Ishikawa (cell line): ENCODE measurements around the gene PIP5K1C.

Experiments
- CEBPB ChIP-seq: IDR thresholded peaks from 2 replicates; pipeline ENCODE4 v1.6.1; 2012
- CREB1 ChIP-seq: IDR thresholded peaks from 2 replicates; pipeline ENCODE4 v1.6.1; 2012; ENCODE audit warnings: low read depth
- EGR1 ChIP-seq: IDR thresholded peaks from 2 replicates; pipeline ENCODE4 v1.6.1; 2012
- EP300 ChIP-seq: IDR thresholded peaks from 2 replicates; pipeline ENCODE4 v1.6.1; 2012; ENCODE audit warnings: borderline replicate concordance
- FOXM1 ChIP-seq: IDR thresholded peaks from 2 replicates; pipeline ENCODE4 v1.6.1; 2012; ENCODE audit warnings: low read depth, borderline replicate concordance
- NFIC ChIP-seq: IDR thresholded peaks from 2 replicates; pipeline ENCODE4 v1.6.1; 2012
- RAD21 ChIP-seq: IDR thresholded peaks from 2 replicates; pipeline ENCODE4 v1.6.1; 2012; ENCODE audit warnings: low read depth
- TAF1 ChIP-seq: IDR thresholded peaks from 2 replicates; pipeline ENCODE4 v1.6.1; 2012; ENCODE audit warnings: low read depth, mild to moderate bottlenecking
- TCF12 ChIP-seq: IDR thresholded peaks from 2 replicates; pipeline ENCODE4 v1.6.1; 2012; ENCODE audit warnings: low read depth
- TEAD4 ChIP-seq: IDR thresholded peaks from 2 replicates; pipeline ENCODE4 v1.6.1; 2012
- YY1 ChIP-seq: IDR thresholded peaks from 2 replicates; pipeline ENCODE4 v1.6.1; 2012; ENCODE audit warnings: low read depth
- ZBTB7A ChIP-seq: IDR thresholded peaks from 2 replicates; pipeline ENCODE4 v1.6.1; 2012; ENCODE audit warnings: low read depth
- TF ChIP-seq, protein P1 (sequence below): IDR thresholded peaks from 2 replicates; pipeline ENCODE4 v1.6.1; 2012
- TF ChIP-seq, protein P2 (sequence below): IDR thresholded peaks from 2 replicates; pipeline ENCODE4 v1.6.1; 2012
- TF ChIP-seq, protein P3 (sequence below): IDR thresholded peaks from 2 replicates; pipeline ENCODE4 v1.6.1; 2012; ENCODE audit warnings: low read depth, mild to moderate bottlenecking

The PIP5K1C gene

DNA sequence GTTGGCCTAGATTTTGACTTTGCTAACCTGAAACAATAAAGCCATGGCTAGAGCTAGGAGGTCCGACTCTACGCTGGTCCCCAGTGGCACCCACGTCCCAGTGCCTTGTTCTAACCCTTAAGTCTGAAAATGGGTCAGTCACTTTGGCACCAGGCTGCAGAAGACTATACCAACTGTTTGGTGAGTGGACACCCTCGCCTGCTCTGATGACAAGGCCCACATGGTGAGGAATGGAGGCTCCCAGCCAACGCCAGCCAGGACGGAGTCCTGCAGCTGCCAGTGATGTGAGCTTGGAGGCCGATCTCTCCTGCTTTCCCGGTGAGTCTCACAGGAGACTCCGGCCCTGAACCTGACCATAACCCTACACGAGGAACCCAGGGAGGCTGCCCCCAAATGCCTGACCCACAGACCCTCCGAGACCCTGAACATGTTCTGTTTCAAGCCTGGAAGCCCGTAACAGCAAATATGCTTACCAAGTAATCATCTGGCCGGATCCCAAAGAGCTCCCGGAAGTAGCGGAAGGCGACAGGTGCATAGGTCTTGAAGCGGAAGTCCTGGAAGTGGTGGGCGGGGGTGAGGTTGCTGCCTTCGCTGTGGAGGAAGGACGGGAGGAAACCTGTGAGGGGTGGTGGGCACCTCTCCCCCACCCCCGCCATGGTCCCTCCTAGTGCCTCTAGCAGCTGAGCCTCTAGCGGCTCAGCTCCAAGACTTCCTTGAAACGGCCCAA, 39.6 kb downstream of the PIP5K1C start:
- no peak for TF ChIP-seq FOXM1

DNA sequence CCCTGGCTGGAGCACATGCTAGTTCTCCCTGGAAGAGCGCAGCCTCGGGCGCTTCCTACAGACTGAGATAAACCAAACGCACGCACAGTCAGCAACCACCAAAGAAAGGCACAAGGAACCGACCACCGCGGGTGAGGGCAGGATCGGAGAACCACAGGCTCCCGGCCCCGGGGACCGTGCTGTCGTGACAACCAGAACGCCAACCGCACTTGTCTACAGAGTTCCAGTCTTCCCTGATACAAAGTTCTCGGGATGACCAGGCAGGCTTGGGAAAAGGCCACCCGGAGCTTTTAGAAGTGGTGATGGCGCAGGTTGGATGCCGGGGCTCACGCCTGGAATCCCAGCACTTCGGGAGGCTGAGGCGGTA, 40.5 kb downstream of the PIP5K1C start:
- TF ChIP-seq NFIC (no peak), FOXM1 (no peak), EGR1 (no peak), TEAD4 (no peak), ZBTB7A (no peak), CEBPB (no peak), YY1 (no peak), RAD21 (no peak), EP300 (no peak), CREB1 (no peak), TCF12 (no peak), TAF1 (no peak)
- TF ChIP-seq, protein P1, sequence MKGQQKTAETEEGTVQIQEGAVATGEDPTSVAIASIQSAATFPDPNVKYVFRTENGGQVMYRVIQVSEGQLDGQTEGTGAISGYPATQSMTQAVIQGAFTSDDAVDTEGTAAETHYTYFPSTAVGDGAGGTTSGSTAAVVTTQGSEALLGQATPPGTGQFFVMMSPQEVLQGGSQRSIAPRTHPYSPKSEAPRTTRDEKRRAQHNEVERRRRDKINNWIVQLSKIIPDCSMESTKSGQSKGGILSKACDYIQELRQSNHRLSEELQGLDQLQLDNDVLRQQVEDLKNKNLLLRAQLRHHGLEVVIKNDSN: no peak
- TF ChIP-seq, protein P2, sequence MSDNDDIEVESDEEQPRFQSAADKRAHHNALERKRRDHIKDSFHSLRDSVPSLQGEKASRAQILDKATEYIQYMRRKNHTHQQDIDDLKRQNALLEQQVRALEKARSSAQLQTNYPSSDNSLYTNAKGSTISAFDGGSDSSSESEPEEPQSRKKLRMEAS: no peak
- TF ChIP-seq, protein P3, sequence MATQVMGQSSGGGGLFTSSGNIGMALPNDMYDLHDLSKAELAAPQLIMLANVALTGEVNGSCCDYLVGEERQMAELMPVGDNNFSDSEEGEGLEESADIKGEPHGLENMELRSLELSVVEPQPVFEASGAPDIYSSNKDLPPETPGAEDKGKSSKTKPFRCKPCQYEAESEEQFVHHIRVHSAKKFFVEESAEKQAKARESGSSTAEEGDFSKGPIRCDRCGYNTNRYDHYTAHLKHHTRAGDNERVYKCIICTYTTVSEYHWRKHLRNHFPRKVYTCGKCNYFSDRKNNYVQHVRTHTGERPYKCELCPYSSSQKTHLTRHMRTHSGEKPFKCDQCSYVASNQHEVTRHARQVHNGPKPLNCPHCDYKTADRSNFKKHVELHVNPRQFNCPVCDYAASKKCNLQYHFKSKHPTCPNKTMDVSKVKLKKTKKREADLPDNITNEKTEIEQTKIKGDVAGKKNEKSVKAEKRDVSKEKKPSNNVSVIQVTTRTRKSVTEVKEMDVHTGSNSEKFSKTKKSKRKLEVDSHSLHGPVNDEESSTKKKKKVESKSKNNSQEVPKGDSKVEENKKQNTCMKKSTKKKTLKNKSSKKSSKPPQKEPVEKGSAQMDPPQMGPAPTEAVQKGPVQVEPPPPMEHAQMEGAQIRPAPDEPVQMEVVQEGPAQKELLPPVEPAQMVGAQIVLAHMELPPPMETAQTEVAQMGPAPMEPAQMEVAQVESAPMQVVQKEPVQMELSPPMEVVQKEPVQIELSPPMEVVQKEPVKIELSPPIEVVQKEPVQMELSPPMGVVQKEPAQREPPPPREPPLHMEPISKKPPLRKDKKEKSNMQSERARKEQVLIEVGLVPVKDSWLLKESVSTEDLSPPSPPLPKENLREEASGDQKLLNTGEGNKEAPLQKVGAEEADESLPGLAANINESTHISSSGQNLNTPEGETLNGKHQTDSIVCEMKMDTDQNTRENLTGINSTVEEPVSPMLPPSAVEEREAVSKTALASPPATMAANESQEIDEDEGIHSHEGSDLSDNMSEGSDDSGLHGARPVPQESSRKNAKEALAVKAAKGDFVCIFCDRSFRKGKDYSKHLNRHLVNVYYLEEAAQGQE: no peak

DNA sequence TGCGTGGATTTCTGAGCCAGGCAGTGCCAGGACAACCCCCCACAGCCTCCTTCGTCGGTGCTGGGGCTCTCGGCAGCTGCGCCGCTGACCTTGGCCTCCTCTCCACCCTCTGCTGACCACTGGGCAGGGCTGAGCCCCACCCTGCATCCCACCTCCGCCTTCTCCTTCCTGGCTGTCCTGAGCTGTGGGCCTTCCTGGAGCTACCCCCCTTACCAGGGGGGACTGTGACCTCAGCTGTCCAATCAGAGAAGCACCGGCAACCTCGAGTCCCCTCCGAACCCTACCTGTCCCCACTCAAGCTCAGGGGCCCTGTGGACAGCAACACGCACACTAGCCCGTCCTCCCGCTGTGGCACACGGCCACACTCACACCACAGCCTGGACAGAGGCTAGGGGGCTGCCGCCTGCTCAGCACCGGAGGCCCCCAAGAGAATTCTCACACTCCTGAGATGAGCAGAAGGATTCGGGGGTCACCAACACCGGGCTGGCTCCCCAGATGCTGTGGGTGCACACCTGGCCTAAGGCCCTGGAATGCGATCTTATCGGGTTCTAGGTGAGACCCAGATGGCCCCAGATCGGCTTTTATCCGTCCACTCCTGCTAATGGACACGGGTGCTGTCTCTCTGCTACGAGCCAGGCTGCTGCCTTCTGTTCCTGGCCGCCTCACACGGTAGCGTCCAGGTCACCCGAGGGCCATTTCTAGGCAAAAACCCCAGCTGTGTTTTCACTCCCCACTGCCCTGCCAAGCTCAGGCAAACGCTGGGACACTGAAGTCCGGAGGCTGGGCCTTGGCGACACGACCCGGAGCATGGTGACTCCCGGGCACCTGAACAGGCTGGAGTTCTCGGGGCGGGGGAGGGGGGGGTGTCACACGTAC, 41.2 kb downstream of the PIP5K1C start:
- no peak for TF ChIP-seq ZBTB7A
- no peak for TF ChIP-seq NFIC

DNA sequence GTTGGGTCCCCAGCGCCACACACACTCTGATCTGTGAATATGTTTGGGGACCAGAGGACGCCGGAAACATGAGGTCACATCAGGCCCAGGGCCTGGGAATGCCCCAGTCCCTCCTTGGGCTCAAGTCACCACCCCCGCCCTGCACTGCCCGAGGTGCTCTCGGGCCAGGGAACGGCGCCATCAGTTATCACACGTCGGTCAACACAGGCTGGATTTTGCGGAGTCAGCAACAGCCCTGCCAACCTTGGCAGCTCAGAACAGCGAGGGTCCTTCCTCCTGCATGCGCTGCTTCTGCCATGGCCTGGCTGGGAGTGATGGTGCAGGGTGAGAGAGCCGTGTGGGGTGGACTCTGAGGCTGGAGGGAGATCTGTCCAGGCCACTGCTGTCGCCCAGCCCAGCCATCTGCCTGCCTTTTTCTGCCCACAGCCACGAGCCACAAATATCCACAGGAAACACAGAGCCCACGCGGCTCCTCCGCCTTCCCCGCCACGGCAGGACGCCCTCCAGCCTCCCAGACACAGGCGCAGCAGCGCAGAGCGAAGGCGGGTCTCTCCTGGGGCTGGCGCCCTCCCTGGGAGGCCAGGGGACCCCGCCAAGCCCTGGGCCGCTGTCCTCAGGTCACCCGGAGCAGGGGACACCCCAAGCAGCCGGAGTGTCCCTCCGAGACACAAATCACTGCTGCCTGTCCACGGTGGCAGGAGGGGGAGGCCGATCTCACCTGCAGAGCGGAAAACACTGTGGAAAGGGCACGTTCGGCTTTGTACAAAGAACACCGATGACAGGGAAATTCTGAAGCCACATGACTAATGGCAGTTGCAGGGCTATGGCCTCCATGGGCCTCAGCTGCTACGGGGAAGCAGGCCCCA, 42.0 kb downstream of the PIP5K1C start:
- TF ChIP-seq TAF1 (no peak), EP300 (no peak), EGR1 (no peak), ZBTB7A (no peak), RAD21 (no peak), NFIC (no peak), FOXM1 (no peak), CEBPB (no peak), YY1 (no peak), TCF12 (no peak), TEAD4 (no peak)
- TF ChIP-seq, protein P3: no peak
- TF ChIP-seq, protein P1: no peak

DNA sequence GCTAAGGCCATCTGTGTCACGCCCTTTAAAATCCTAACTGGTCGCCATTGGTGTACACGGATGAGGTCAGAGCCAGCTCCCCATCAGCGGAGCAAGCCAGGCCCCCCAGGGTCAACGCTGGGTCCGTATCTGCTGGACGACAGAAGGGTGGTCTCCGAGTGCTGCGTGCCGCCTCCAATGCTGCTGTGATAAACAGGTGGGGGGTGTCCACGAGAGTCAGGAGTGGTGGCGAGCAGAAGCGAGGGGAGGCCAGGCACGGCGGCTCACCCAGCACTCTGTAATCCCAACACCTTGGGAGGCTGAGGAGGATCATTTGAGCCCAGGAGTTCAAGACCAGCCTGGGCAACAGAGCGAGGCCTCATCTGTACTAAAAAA, 42.9 kb downstream of the PIP5K1C start:
- TF ChIP-seq, protein P3: no peak
- TF ChIP-seq FOXM1 (no peak), RAD21 (no peak), EP300 (no peak), TAF1 (no peak), ZBTB7A (no peak), EGR1 (no peak), TCF12 (no peak), TEAD4 (no peak), CREB1 (no peak), YY1 (no peak)
- TF ChIP-seq, protein P1: no peak
